ENCODE results near the gene MED9.

Gene MED9

GRCh38 chr17:17492571-17492970, 15.8 kb downstream of the MED9 start:
- DNase-seq, result no peak

DNA sequence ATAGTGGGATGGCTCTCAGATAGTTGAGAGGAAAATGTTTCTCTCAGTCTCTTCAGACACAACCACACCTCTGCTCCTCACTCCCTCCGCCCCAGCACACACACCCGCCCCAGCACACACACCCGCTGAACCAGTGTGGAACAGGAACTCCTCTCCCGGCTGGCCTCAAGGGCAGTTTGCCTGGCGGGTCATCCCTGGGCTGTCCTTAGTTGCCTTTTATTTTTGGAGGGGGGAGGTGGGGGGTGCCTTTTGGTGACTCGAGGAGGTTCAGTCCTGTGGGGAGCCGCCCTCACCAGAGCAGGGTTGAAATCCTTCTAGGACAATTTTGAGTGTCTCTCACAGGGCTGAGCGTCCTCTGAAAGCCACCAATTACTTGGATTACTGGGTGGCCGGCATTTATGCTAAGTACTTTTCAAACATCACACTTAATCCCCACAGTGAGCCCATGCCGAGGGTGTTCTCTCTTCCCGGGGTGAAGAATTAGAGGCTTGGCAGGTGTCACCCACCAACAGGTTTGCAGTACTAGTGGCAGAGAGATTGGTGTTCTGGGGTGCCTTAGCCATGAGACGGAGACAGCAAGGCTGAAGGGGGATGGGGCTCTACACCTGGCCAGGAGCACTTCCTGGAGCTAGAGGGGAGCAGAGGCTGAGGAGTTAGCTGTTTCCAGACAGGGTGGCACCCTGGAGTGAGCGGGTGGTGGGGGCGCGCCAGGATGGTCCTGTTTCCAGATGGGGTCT, 16.6 kb downstream of the MED9 start:
- no peak for DNase-seq

- DNase-seq, result no peak
These were observed 17.2 kb downstream of the MED9 start for GRCh38 chr17:17493986-17494466.

- DNase-seq, result no peak
These were observed 17.7 kb downstream of the MED9 start for GRCh38 chr17:17494499-17494869.

DNA sequence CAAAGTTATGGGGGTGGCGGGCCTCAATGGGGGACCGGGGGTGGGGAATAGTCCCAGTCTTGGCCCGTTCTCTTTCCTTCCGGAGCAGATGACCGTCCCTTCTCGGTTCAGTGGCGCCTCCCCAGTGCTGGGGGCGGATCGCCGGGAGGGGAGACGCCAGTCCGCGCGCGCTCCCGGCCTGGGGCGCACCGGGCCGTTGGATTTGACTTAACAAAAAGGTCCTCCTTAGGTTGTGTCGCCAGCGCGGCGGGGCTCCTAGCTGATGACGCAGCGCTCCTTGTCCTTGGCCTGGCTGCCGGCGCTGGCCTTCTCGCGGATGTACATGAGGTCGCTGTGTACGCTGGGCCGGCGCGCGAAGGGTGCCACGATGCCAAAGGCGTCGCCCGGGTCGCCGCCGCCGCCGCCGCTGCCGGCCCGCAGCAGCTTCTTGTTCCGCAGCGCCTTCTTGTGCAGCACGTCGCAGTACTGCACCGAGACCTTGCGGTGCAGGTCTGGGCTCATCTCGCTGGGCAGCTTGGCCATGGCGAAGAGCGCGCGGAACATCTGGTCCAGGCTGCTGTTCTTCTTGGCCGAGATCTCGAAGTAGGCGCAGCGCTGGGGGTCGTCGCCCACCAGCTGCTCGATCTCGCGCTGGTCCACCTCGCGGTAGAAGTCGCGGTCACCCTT, 18.2 kb downstream of the MED9 start:
- peak; percentile 12 for DNase-seq

DNA sequence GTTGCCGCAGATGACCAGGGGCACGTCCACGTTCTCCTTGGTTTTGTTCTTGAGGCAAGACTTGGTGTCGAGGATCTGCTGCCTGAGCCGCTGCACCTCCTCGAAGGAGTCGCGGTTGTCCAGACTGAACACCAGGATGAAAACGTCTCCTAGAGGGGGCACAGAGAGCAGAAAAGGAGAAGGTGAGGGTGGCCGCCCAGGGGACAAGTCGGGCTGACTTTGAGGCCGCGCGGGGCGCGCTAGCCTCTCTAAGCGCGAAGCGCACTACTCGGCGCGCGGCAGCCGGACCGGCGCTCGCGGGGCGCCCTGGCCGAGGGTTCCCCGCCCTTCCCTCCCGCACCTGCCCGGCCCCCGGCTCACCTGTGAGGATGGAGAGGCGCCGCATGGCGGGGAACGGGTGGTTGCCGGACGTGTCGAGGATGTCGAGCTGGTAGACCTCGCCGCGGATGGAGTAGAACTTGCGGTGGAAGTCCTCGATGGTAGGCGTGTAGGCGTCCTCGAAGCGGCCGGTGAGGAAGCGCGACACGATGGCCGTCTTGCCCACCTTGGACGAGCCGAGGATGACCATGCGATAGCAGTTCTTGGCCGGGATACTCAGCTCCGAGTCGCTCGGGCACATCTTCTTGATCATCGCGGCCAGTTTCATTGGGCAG, 18.9 kb downstream of the MED9 start:
- DNase-seq, result peak; percentile 23

- DNase-seq, result peak; percentile 83
These were observed 19.6 kb downstream of the MED9 start, which contains the start of gene RASD1 for GRCh38 chr17:17496189-17497064. Gene RASD1 (minus strand): TSS chr17:17496395. CDS start chr17:17496181, 214 bp downstream.

DNA sequence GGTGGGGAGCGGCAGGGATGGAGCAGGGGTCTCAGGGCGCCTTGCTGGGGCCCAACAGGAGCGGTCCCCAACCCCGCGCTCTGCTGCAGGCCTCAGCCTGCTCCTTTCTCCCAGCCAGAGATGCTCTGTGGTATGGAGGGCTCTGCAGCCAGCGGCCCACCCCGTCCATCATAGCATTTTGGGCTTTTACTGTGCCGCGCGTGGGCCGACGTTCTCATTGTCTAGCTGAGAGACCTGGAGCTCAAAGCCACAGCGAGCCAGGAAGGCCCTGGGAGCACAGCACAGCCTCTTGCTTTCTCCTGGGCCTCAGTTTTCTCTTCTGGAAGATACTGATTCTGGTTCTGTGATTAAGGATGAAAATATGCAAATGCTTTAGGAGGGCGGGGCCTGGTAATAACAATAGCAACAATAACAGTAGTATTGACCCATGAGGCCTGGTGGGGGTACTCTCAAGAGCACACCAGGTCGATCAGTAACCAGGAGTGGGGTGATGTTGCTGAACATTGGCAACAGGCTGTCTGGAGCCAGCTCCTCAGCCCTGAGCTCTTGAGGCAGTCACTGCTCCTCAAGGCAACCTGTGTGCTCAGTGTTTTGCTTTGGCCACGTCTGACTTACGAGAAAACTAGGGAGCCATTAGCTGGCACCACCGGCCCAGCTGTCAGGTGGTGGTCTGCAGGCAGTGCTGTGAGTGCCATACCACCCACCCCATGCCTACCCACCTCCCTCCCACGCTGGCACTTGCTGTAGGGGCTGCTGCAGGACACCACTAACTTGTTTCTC, 20.5 kb downstream of the MED9 start:
- DNase-seq, result no peak

DNA sequence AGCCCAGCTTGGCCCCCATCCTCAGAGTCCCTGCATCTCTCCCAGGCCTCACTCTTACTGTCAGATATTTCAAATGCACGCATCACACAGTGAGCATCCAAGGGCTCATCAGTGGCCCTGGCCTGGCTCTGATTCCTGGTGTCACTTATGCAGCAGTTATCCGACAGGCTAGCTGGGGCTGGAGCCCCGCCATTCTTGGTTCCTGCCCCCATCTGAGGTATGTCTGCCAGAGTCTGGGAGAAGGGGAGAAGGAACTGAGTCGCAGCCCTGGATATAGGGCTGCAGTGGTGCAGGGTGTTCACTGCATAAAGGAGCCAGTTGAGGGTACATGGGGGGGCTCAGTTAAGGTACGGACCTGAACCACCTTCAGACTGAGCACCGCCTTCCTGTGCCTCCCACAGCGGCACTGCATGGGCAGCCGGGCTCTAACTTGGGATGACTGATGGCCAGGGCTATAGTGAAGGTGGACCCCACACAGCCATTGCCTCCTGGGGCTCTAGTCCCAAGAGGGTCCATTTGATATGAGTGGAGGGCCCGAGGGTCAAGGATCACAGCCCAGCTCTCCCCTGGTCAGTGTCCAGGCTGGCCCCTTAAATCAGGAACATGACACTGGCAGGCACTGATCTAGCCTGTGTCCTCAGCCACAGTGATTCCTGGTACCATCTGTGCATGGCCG, 21.2 kb downstream of the MED9 start:
- DNase-seq, result no peak

GRCh38 chr17:17498606-17499301, 22.0 kb downstream of the MED9 start:
- no peak for DNase-seq

GRCh38 chr17:17499402-17500145, 22.8 kb downstream of the MED9 start:
- DNase-seq, result no peak

- no peak for DNase-seq
These were observed 24.3 kb downstream of the MED9 start for GRCh38 chr17:17500999-17501605.

- DNase-seq, result no peak
These were observed 26.2 kb downstream of the MED9 start for GRCh38 chr17:17502741-17503565.

- no peak for DNase-seq
These were observed 26.8 kb downstream of the MED9 start for GRCh38 chr17:17503566-17504130.

DNA sequence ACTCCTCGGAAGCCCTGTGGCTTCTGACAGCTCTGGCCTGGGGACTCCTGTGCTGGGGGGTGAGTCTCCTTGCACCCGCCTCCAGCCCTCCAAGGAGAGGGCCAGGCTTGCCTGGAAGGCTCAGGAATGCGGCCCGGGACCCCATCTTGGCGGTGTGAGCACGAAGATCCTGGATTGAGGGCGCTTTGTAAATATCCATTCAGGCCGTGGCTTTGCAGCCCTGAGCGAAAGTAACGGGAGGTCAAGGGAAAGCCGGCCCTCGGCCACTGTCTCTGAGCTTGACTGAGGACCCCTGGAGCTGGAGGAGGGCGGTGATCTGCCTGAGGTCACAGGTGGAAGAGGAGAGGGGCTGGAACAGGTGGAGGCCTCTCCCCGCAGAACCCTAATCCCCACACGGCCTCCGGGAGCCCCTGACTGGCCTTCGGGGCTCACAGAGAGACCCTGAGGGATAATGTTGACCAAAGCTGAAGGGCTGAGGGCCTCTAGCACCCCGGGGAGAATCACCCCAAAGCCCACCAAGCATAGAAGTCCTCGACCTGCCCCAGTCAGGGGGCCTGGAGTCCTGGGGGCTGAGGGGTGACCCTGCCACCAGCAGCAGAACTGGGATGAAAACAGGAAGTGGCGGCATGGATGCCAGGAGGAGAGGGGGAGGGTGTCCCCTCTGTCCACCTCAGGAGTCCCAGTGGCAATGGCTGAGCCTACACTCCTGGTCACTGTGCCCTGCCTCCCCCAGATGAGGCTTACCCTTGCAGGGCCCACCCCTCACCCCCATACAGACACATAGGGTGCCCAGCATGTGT, 27.7 kb downstream of the MED9 start:
- no peak for DNase-seq

DNA sequence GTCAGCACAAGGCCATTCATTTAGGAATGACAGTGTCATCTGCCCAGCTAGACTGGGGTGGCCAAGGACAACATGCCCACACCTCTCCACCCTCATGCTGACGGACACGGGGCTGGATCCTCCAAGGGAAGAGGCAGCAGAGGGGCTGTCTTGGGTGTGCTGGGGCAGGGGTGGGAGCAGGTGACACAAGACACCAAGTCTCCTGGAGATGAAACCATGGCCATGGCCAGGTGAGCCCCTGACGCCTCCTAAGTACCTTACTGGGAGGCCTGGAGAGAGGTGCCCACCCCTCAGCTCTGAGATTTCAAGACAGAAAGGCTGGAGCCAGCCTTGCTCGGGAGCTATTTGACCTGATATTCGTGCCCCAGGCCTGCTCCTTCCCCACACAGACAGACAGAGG, 28.4 kb downstream of the MED9 start:
- no peak for DNase-seq

DNA sequence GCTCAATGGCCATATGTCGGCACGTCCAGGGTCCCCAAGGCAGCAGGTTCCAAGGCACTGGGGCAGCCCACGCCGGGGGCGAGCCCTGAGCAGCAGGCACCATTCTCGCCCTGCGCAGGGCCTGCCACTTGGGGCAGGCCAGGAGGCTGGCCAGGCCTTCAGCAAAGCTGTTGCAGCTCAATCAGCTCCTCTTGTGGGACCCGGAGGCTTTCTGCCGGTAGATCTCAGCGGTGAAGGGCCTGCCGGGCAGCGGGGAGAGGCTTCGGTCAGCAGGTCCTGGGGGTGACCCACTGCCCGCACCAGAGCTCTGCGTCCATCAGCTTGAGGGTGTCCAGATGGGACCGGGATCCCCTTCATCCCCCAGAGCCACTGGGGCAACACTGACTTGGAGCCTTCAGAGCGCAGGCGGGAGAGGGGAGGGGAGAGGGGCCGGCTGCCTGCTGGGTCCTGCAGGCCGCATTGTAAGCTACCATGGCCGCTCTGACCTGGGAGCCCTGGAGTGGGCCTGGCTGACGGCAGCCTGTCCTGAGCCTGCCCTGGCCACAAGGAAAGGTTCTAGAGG, 28.9 kb downstream of the MED9 start:
- no peak for DNase-seq
